Prostate gland (tissue), 2 donors: ENCODE measurements around the gene PPFIA3. TPM values are rescaled to one million over a fixed set of nuclear protein-coding genes. Genes with fewer than 3 reads are reported as not detected.

Source experiments
- DNase-seq: peaks from one replicate; pipeline ENCODE4 v3.0.0-alpha.2; 2019; ENCODE audit warnings: low spot score
- H3K27ac ChIP-seq, 2 donors: fragments of 200-600 bp; sonication (generic); 2 replicates each; pipeline ENCODE4 v1.5.1; 2017 to 2019
- H3K27me3 ChIP-seq: fragments of 200-600 bp; sonication (generic); replicated peaks from 2 replicates; pipeline ENCODE4 v1.5.1; 2019; ENCODE audit not compliant: insufficient read depth
- H3K36me3 ChIP-seq, 2 donors: fragments of 200-600 bp; sonication (generic); 1 replicate in 1 of 2; 2 replicates in 1 of 2; pipeline versions ENCODE4 v1.5.1 to v1.8.1; 2017 to 2019
- H3K4me1 ChIP-seq: fragments of 200-600 bp; sonication (generic); replicated peaks from 2 replicates; pipeline ENCODE4 v1.5.1; 2019
- H3K4me3 ChIP-seq, 2 donors: fragments of 200-600 bp; sonication (generic); 2 replicates each; pipeline ENCODE4 v1.5.1; 2017 to 2019
- H3K9me3 ChIP-seq: fragments of 200-600 bp; sonication (generic); 2 replicates; pipeline ENCODE4 v1.5.1; 2017
- CTCF ChIP-seq, 4 experiments: fragments of 200-600 bp in 2 of 4; fragments of 450-650 bp in 2 of 4; sonication (generic) in 2 of 4; IDR thresholded peaks; 1 replicate in 3 of 4; 2 replicates in 1 of 4; pipeline ENCODE4 v1.5.1; 2016 to 2019; ENCODE audit warnings: antibody characterized with exemption in 4 of 4, mild to moderate bottlenecking in 2 of 4, moderate library complexity in 2 of 4
- POLR2A ChIP-seq: fragments of 450-650 bp; IDR thresholded peaks from one replicate; pipeline ENCODE4 v1.6.1; 2016; ENCODE audit warnings: antibody characterized with exemption, mild to moderate bottlenecking
- POLR2AphosphoS5 ChIP-seq: sonication (generic); formaldehyde crosslinking; IDR thresholded peaks from one replicate; pipeline ENCODE4 v1.6.1; 2017; ENCODE audit warnings: antibody characterized with exemption
- WGBS: methylation state at CpG from one replicate; pipeline ENCODE4 v1.1.5; 2018; 5-methylcytosine and 5-hydroxymethylcytosine counted together
- intact Hi-C: fragments of 100-400 bp; cut with DNase I; formaldehyde crosslinking; loops from one replicate; pipeline ENCODE4 v1.14.2; 2022
- total RNA-seq, 2 donors: library from RNA; depleted of rRNA; stranded (reverse); fragments of >200 nt; gene quantifications; one replicate each; pipeline ENCODE4 v1.1.0, GENCODE V29; 2016

Gene PPFIA3
- total RNA-seq, 2 donors from 2014 or later: 12.3 to 18.2 TPM

GRCh38 chr19:49149652-49150105 is 30.3 kb downstream of the PPFIA3 start:
- Histone ChIP-seq H3K4me3 (peak overlapping the region; percentile 73 to 77), H3K4me1 (peaks cover 13% of the 10 kb centered on the region), H3K36me3 (no peaks in the 10 kb centered on the region), H3K27ac (peak overlapping the region; percentile 90 to 97), H3K9me3 (no peaks in the 10 kb centered on the region), H3K27me3 (no peaks in the 10 kb centered on the region)
- intact Hi-C loops: loop anchor here (5.0 kb wide), 3 partner anchors 32 to 52 kb away; partner anchors contain the start of genes C19orf73 and PPFIA3
- peak; percentile 43 for DNase-seq
- 0% methylated on average over 23 of the region's 23 CpGs for WGBS
- TF ChIP-seq CTCF (IDR thresholded peaks at IDR 0.05) (no peak), POLR2A (no peak), POLR2AphosphoS5 (no peak)

GRCh38 chr19:49150106-49150943 is 31.0 kb downstream of the PPFIA3 start:
- under 1% methylated on average over 64 of the region's 75 CpGs for WGBS
- H3K27me3 ChIP-seq: no peaks in the 10 kb centered on the region
- no peaks in the 10 kb centered on the region for H3K36me3 ChIP-seq
- H3K27ac ChIP-seq: peak overlapping the region; percentile 90 to 97
- H3K4me1 ChIP-seq: peaks cover 13% of the 10 kb centered on the region
- H3K4me3 ChIP-seq: peak overlapping the region; percentile 73 to 77
- intact Hi-C loops: loop anchor here (5.0 kb wide), 1 partner anchor 33 kb away; the partner anchor contains the start of genes C19orf73 and PPFIA3
- TF ChIP-seq POLR2AphosphoS5 (peak; percentile 79), POLR2A (peak; percentile 49), CTCF (IDR thresholded peaks at IDR 0.05) (peak in 1 of 4 experiments; percentile 5)
- no peaks in the 10 kb centered on the region for H3K9me3 ChIP-seq
- peak; percentile 87 for DNase-seq

- H3K27ac ChIP-seq: peak overlapping the region; percentile 90 to 97
- peaks cover 13% of the 10 kb centered on the region for H3K4me1 ChIP-seq
- H3K27me3 ChIP-seq: no peaks in the 10 kb centered on the region
- H3K4me3 ChIP-seq: peak overlapping the region; percentile 73 to 77
- no peak for DNase-seq
- no peaks in the 10 kb centered on the region for H3K9me3 ChIP-seq
- no peaks in the 10 kb centered on the region for H3K36me3 ChIP-seq
- TF ChIP-seq POLR2AphosphoS5: no peak
- TF ChIP-seq POLR2A: no peak
- no peak for TF ChIP-seq CTCF (IDR thresholded peaks at IDR 0.05)
- 7% methylated on average over 16 of the region's 16 CpGs for WGBS
- intact Hi-C loops: loop anchor here (5.0 kb wide), 1 partner anchor 34 kb away; the partner anchor contains the start of genes C19orf73 and PPFIA3
These were observed 31.6 kb downstream of the PPFIA3 start for GRCh38 chr19:49150944-49151243.

GRCh38 chr19:49151267-49152118 is 32.1 kb downstream of the PPFIA3 start:
- intact Hi-C loops: loop anchor here (5.0 kb wide), 1 partner anchor 34 kb away; the partner anchor contains the start of genes C19orf73 and PPFIA3
- TF ChIP-seq CTCF (IDR thresholded peaks at IDR 0.05): peak in 1 of 4 experiments; percentile 9
- peak; percentile 44 for TF ChIP-seq POLR2A
- peak; percentile 96 for TF ChIP-seq POLR2AphosphoS5
- peak; percentile 96 for DNase-seq
- H3K36me3 ChIP-seq: no peaks in the 10 kb centered on the region
- H3K9me3 ChIP-seq: no peaks in the 10 kb centered on the region
- peak overlapping the region in 1 of 2 donors; percentile 77 for H3K4me3 ChIP-seq
- H3K27ac ChIP-seq: peak overlapping the region; percentile 90 to 97
- no peaks in the 10 kb centered on the region for H3K27me3 ChIP-seq
- 8% methylated on average over 45 of the region's 45 CpGs for WGBS
- peaks cover 8% of the 10 kb centered on the region for H3K4me1 ChIP-seq
